ENCODE data around the gene SLC16A8. TPM values are rescaled to one million over a fixed set of nuclear protein-coding genes. Genes with fewer than 3 reads are reported as not detected.
"Not testable (repeated sequence)": the region's sequence is repeated elsewhere in the genome, so short reads cannot be mapped to it uniquely, and the experiment has no call there.

SLC16A8 gene
- total RNA-seq, 2 donors from 2014 or later = 0.39 TPM; not detected in 1

- H3K36me3 Mint-ChIP-seq = no peaks in the 10 kb centered on the region
- DNase-seq (ENCODE audit: low spot score in 2 of 2) (no peak), ATAC-seq (peak; percentile 22 to 68)
- H3K9me3 Mint-ChIP-seq = no peaks in the 10 kb centered on the region
- no peak overlapping the region for H3K27ac Mint-ChIP-seq
These were observed 2.9 kb downstream of the SLC16A8 start for GRCh38 chr22:38080850-38081635.

DNA sequence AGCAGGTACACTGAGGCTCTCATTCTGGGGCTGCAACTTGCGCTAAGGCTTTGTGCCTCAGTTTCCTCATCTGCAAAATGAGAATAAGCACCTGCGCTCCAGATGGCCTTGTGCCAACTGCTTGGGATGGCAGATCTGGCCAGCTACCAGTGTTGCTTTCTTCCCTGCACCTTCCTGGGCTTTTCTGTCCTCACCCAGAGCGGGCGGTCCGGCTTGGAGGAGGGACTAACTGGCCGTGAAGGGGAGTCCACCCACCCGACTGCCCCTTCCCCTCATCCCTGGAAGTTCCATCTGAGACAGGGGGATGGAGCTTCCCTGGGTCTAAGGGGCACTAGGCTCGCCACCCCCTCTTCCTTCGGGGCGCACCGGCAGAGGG is 3.5 kb downstream of the SLC16A8 start:
- H3K27ac Mint-ChIP-seq = peak overlapping the region in 1 of 2 donors; percentile 72
- ATAC-seq = no peak
- H3K36me3 Mint-ChIP-seq = no peaks in the 10 kb centered on the region
- no peak for DNase-seq (ENCODE audit: low spot score in 2 of 2)
- no peaks in the 10 kb centered on the region for H3K9me3 Mint-ChIP-seq

- Mint-ChIP-seq H3K27ac (peak overlapping the region in 1 of 2 donors; percentile 72), H3K36me3 (no peaks in the 10 kb centered on the region), H3K9me3 (no peaks in the 10 kb centered on the region)
- ATAC-seq = no peak
- DNase-seq (ENCODE audit: low spot score in 2 of 2) = no peak
These were observed 4.2 kb downstream of the SLC16A8 start for GRCh38 chr22:38079804-38080203.

- not testable (repeated sequence) for DNase-seq (ENCODE audit: low spot score in 2 of 2); ATAC-seq; H3K27ac Mint-ChIP-seq; H3K9me3 Mint-ChIP-seq; H3K36me3 Mint-ChIP-seq
These were observed 4.8 kb downstream of the SLC16A8 start for GRCh38 chr22:38079208-38079607.

GRCh38 chr22:38078046-38078840 is 5.7 kb downstream of the SLC16A8 start:
- H3K36me3 Mint-ChIP-seq = no peaks in the 10 kb centered on the region
- no peaks in the 10 kb centered on the region for H3K9me3 Mint-ChIP-seq

GRCh38 chr22:38077595-38077994 is 6.4 kb downstream of the SLC16A8 start:
- H3K27ac Mint-ChIP-seq = no peak overlapping the region

More at GRCh38 chr22:38078046-38078840, 5.7 kb downstream of the SLC16A8 start:
- DNase-seq (ENCODE audit: low spot score in 2 of 2) = no peak
- H3K27ac Mint-ChIP-seq = no peak overlapping the region
- ATAC-seq = no peak

DNA sequence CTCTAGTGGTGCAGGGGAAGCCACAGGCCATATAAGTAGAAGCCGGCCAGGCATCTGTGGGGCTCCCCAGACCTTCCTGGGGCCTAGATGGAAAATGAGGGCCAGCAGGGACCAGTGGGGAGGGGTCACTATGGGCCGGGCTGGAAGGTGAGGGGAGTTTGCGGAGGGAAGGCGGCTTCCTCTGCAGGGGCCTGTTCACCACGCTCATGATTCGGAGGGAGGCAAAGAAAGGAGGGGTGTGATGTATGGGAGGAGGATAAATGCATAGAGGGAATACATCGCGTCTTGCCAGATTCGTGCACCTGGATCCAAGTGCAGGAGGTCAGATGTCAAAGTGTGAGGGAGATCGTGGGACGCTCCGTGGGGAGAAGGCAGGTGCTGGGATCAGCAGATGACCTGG is 6.9 kb downstream of the SLC16A8 start:
- Mint-ChIP-seq H3K27ac (peak overlapping the region in 1 of 2 donors; percentile 40), H3K36me3 (no peaks in the 10 kb centered on the region), H3K9me3 (no peaks in the 10 kb centered on the region)
- ATAC-seq (no peak), DNase-seq (ENCODE audit: low spot score in 2 of 2) (no peak)

More at GRCh38 chr22:38077595-38077994, 6.4 kb downstream of the SLC16A8 start:
- no peak for DNase-seq (ENCODE audit: low spot score in 2 of 2)
- Mint-ChIP-seq H3K36me3 (no peaks in the 10 kb centered on the region), H3K9me3 (no peaks in the 10 kb centered on the region)
- ATAC-seq = no peak

DNA sequence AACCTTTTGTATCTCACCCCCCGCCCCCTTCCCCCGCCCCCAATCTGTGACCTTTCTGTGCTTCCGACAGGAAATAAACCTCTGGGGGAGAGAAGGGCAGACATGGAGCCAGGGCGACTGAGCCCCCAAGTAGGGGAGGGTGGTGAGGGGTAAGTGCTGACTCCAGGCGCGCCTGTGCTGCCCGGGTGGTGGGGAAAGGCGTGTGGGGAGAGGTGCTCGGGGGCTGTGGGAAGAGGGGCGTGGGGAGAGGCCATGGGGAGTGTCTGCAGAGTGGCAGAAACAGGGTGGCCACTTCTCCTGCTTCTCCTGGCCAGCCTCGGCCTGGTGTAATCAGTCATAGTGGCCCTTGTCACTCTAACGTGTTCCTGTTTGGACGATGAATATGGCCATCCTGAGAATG is 8.0 kb downstream of the SLC16A8 start:
- Mint-ChIP-seq H3K9me3 (no peaks in the 10 kb centered on the region), H3K36me3 (no peaks in the 10 kb centered on the region), H3K27ac (no peak overlapping the region)
- no peak for DNase-seq (ENCODE audit: low spot score in 2 of 2)
- no peak for ATAC-seq

GRCh38 chr22:38075105-38075825 is 8.7 kb downstream of the SLC16A8 start:
- Mint-ChIP-seq H3K27ac (no peak overlapping the region), H3K9me3 (no peaks in the 10 kb centered on the region), H3K36me3 (no peaks in the 10 kb centered on the region)
- ATAC-seq (no peak), DNase-seq (ENCODE audit: low spot score in 2 of 2) (no peak)

DNA sequence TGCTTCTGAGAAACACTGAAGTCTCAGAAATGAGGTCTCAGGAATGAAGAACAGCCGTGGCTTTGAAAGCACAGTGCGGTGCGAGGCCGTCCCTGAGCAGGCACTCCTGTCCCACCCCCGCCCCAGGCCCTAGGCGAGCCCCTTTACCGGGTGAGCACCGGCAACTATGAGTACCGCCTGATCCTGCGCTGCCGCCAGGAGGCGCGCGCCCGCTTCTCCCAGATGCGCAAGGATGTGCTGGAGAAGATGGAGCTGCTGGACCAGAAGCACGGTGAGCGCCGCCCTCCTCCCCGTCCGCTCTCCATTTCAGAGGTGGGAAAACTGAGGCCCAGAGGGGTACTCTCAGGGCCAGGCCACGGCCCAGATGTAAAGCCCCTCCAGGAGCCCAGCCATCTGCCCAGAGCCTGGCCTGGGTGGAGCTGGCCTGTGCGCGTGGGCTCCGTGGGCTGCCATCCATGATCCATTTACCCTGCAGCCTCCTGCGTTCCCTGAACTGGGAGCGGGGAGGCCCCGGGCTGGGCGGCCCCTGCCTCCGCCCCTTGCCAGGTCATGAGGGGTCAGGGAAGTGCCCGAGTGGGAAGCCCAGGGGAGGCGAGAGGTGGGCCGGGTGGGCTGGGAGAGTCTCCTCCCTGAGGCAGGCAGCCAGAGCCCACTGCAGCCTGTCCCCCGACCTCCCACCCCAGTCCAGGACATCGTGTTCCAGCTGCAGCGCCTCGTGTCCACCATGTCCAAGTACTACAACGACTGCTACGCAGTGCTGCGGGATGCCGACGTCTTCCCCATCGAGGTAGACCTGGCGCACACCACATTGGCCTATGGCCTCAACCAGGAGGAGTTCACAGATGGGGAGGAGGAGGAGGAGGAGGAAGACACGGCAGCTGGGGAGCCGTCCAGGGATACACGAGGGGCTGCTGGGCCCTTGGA is 9.5 kb downstream of the SLC16A8 start:
- ATAC-seq = no peak
- Mint-ChIP-seq H3K27ac (no peak overlapping the region), H3K9me3 (no peaks in the 10 kb centered on the region), H3K36me3 (no peaks in the 10 kb centered on the region)
- DNase-seq (ENCODE audit: low spot score in 2 of 2) = no peak

GRCh38 chr22:38073150-38074130 is 10.5 kb downstream of the SLC16A8 start:
- no peak for DNase-seq (ENCODE audit: low spot score in 2 of 2)
- no peak for ATAC-seq
- Mint-ChIP-seq H3K9me3 (no peaks in the 10 kb centered on the region), H3K27ac (no peak overlapping the region), H3K36me3 (no peaks in the 10 kb centered on the region)

DNA sequence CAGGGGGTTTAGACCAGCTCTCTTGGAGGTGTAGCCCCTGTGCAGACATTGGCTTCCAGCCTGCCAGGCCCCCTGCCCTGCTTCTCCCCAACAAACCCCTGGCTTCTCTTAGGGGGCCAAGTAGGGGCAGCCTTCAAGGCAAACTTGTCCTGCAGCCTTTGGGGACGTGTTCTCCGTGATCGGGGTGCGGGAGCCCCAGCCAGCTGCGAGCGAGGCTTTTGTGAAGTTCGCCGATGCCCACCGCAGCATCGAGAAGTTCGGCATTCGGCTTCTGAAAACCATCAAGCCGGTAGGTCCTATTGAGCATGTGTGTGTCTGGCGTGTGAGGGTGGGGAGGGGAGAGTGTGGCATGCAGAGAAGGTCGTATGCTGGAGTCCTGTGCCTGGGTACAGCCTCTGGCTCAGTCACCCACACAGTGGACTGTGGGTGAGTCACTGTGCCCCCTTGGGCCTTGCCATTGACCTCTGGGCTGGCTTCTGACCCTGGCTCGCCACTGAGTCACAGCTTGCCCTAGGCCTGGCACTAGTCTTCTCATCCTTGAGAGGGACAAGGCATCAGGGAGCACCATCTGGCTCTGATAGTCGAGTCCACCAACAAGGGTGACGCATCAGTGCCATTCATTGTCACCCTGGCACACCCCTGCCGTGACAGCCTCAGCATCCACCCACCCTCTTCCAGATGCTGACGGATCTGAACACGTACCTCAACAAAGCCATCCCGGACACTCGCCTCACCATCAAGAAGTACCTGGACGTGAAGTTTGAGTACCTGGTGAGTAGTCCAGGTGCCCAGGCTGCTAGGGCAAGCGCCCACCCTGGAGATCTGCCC is 11.4 kb downstream of the SLC16A8 start:
- ATAC-seq (no peak), DNase-seq (ENCODE audit: low spot score in 2 of 2) (no peak)
- Mint-ChIP-seq H3K9me3 (no peaks in the 10 kb centered on the region), H3K36me3 (peaks cover 0 to 6% of the 10 kb centered on the region in 2 donors), H3K27ac (no peak overlapping the region)

- H3K27ac Mint-ChIP-seq = no peak overlapping the region
- no peak for ATAC-seq
- no peaks in the 10 kb centered on the region for H3K9me3 Mint-ChIP-seq
These were observed 12.3 kb downstream of the SLC16A8 start for GRCh38 chr22:38071421-38072321.

More at GRCh38 chr22:38071421-38072321, 12.3 kb downstream of the SLC16A8 start:
- no peak for DNase-seq (ENCODE audit: low spot score in 2 of 2)
- peaks cover 0 to 6% of the 10 kb centered on the region in 2 donors for H3K36me3 Mint-ChIP-seq

Data from activated naive CD4-positive, alpha-beta T cell treated with anti-CD3 and anti-CD28 coated beads, Interleukin-2, amount 50 U/mL, for 72 hours (primary cell).